Measurements from ENCODE around the gene GIMAP1. TPM values are rescaled to one million over a fixed set of nuclear protein-coding genes. Genes with fewer than 3 reads are reported as not detected.

GIMAP1 gene
- total RNA-seq, 1 donor from 2014 or later = not detected

GRCh38 chr7:150738591-150739001 is 22.2 kb downstream of the GIMAP1 start:
- no peak for TF ChIP-seq CTCF (conservative IDR thresholded peaks at IDR 0.05)
- no peaks in the 10 kb centered on the region for H3K9me3 Mint-ChIP-seq
- no peak overlapping the region for H3K4me3 Mint-ChIP-seq
- H3K27ac Mint-ChIP-seq (ENCODE audit: unreplicated experiment) = no peak overlapping the region
- DNase-seq (ENCODE audit: low read depth, low spot score) = no peak
- H3K36me3 Mint-ChIP-seq (ENCODE audit: low read depth) = no peaks in the 10 kb centered on the region
- peaks cover 22% of the 10 kb centered on the region for H3K27me3 Mint-ChIP-seq (ENCODE audit: low read depth)
- peaks cover 16% of the 10 kb centered on the region for H3K4me1 Mint-ChIP-seq

- DNase-seq (ENCODE audit: low read depth, low spot score) = no peak
- no peaks in the 10 kb centered on the region for H3K36me3 Mint-ChIP-seq (ENCODE audit: low read depth)
- H3K4me3 Mint-ChIP-seq = no peak overlapping the region
- H3K4me1 Mint-ChIP-seq = peaks cover 16% of the 10 kb centered on the region
- peaks cover 22% of the 10 kb centered on the region for H3K27me3 Mint-ChIP-seq (ENCODE audit: low read depth)
- no peaks in the 10 kb centered on the region for H3K9me3 Mint-ChIP-seq
- TF ChIP-seq CTCF (conservative IDR thresholded peaks at IDR 0.05) = no peak
- H3K27ac Mint-ChIP-seq (ENCODE audit: unreplicated experiment) = no peak overlapping the region
Measured at GRCh38 chr7:150739033-150739432, 22.6 kb downstream of the GIMAP1 start.

GRCh38 chr7:150740053-150740452 is 23.6 kb downstream of the GIMAP1 start:
- peaks cover 16% of the 10 kb centered on the region for H3K4me1 Mint-ChIP-seq
- H3K27ac Mint-ChIP-seq (ENCODE audit: unreplicated experiment) = no peak overlapping the region
- no peak overlapping the region for H3K4me3 Mint-ChIP-seq
- DNase-seq (ENCODE audit: low read depth, low spot score) = no peak
- no peak for TF ChIP-seq CTCF (conservative IDR thresholded peaks at IDR 0.05)
- no peaks in the 10 kb centered on the region for H3K9me3 Mint-ChIP-seq
- peaks cover 29% of the 10 kb centered on the region for H3K27me3 Mint-ChIP-seq (ENCODE audit: low read depth)
- no peaks in the 10 kb centered on the region for H3K36me3 Mint-ChIP-seq (ENCODE audit: low read depth)

- no peak for TF ChIP-seq CTCF (conservative IDR thresholded peaks at IDR 0.05)
- Mint-ChIP-seq H3K9me3 (no peaks in the 10 kb centered on the region), H3K27ac (ENCODE audit: unreplicated experiment) (no peak overlapping the region), H3K4me3 (no peak overlapping the region), H3K27me3 (ENCODE audit: low read depth) (peaks cover 32% of the 10 kb centered on the region), H3K4me1 (no peaks in the 10 kb centered on the region), H3K36me3 (ENCODE audit: low read depth) (no peaks in the 10 kb centered on the region)
- DNase-seq (ENCODE audit: low read depth, low spot score) = no peak
Measured at GRCh38 chr7:150742286-150742968, 26.0 kb downstream of the GIMAP1 start.

- H3K4me1 Mint-ChIP-seq = no peaks in the 10 kb centered on the region
- H3K27me3 Mint-ChIP-seq (ENCODE audit: low read depth) = peaks cover 32% of the 10 kb centered on the region
- H3K36me3 Mint-ChIP-seq (ENCODE audit: low read depth) = no peaks in the 10 kb centered on the region
- no peaks in the 10 kb centered on the region for H3K9me3 Mint-ChIP-seq
- H3K27ac Mint-ChIP-seq (ENCODE audit: unreplicated experiment) = no peak overlapping the region
- TF ChIP-seq CTCF (conservative IDR thresholded peaks at IDR 0.05) = no peak
- DNase-seq (ENCODE audit: low read depth, low spot score) = no peak
- H3K4me3 Mint-ChIP-seq = no peak overlapping the region
Measured at GRCh38 chr7:150744041-150744656, 27.7 kb downstream of the GIMAP1 start.
